Activated naive CD8-positive, alpha-beta T cell treated with anti-CD3 and anti-CD28 coated beads, Interleukin-2, amount 10 ng/mL, durations not matched to agents 7 days and 5 days (primary cell): ENCODE measurements around the gene ICAM1. TPM values are rescaled to one million over a fixed set of nuclear protein-coding genes. Genes with fewer than 3 reads are reported as not detected.
"Not testable (repeated sequence)": the region's sequence is repeated elsewhere in the genome, so short reads cannot be mapped to it uniquely, and the experiment has no call there.

Experiments used
- ATAC-seq: fragments of 150-1000 bp; cut with Tn5 transposase; one replicate; pipeline ENCODE4 v1.10.0; 2021; ENCODE audit warnings: low read depth, moderate library complexity
- POLR2A ChIA-PET: fragments of 350-600 bp; sonication (Branson Sonifier 250); formaldehyde crosslinking; loops from one replicate; lab custom pipeline; 2021; ENCODE audit warnings: antibody characterized with exemption; lab: Charles Lee
- DNase-seq: peaks from one replicate; pipeline ENCODE4 v3.0.0; 2021
- H3K27ac Mint-ChIP-seq: one replicate; pipeline ENCODE4 v1.8.0; 2022; ENCODE audit warnings: mild to moderate bottlenecking, mixed read lengths
- H3K27me3 Mint-ChIP-seq: one replicate; pipeline ENCODE4 v1.8.0; 2022; ENCODE audit warnings: mild to moderate bottlenecking, moderate library complexity, mixed read lengths
- H3K36me3 Mint-ChIP-seq: one replicate; pipeline ENCODE4 v1.8.0; 2021; ENCODE audit warnings: mild to moderate bottlenecking, mixed read lengths
- H3K4me1 Mint-ChIP-seq: one replicate; pipeline ENCODE4 v1.8.0; 2021; ENCODE audit warnings: mixed read lengths
- H3K4me3 Mint-ChIP-seq: one replicate; pipeline ENCODE4 v1.8.0; 2022; ENCODE audit warnings: mild to moderate bottlenecking, moderate library complexity, mixed read lengths
- H3K9me3 Mint-ChIP-seq: one replicate; pipeline ENCODE4 v1.8.0; 2021; ENCODE audit warnings: mixed read lengths
- total RNA-seq, 2 experiments: library from RNA; stranded (reverse); gene quantifications; one replicate each; pipeline ENCODE4 v1.2.3, GENCODE V29; 2021

The ICAM1 gene
- total RNA-seq, 2 experiments from 2014 or later = 9.5 to 11.7 TPM

- H3K27me3 Mint-ChIP-seq = no peaks in the 10 kb centered on the region
- POLR2A ChIA-PET = interaction anchor here (0.8 to 1.3 kb wide), 3 partner anchors 19 to 412 kb away, joined by 3 read pairs; partner anchors contain the start of genes DNMT1 and FBXL12
- no peaks in the 10 kb centered on the region for H3K9me3 Mint-ChIP-seq
- DNase-seq = peak; percentile 79
- H3K36me3 Mint-ChIP-seq = no peaks in the 10 kb centered on the region
- H3K4me3 Mint-ChIP-seq = peak within 1 kb of the TSS; percentile 87
- H3K27ac Mint-ChIP-seq = peak within 1 kb of the TSS; percentile 81
- peaks cover 18% of the 10 kb centered on the region for H3K4me1 Mint-ChIP-seq
- ATAC-seq = peak; percentile 67
Observed at GRCh38 chr19:10230861-10231611, 39.9 kb upstream of the ICAM1 start, which contains the start of gene S1PR2. TSS of gene S1PR2 (minus strand) at chr19:10231331. CDS start at chr19:10224905, 6,426 bp downstream.

GRCh38 chr19:10231612-10232228 is 39.2 kb upstream of the ICAM1 start:
- Mint-ChIP-seq H3K4me1 (peaks cover 24% of the 10 kb centered on the region), H3K9me3 (no peaks in the 10 kb centered on the region), H3K27me3 (no peaks in the 10 kb centered on the region), H3K4me3 (peak overlapping the region; percentile 74), H3K27ac (peak overlapping the region; percentile 81), H3K36me3 (no peaks in the 10 kb centered on the region)
- DNase-seq (no peak), ATAC-seq (no peak)
- POLR2A ChIA-PET = interaction anchor here (0.6 to 1.3 kb wide), 5 partner anchors 19 to 413 kb away, joined by 3 to 5 read pairs (median 3); partner anchors contain the start of genes DNMT1 and FBXL12

GRCh38 chr19:10233946-10234345 is 37.0 kb upstream of the ICAM1 start:
- POLR2A ChIA-PET = interaction anchor here (0.7 kb wide), 1 partner anchor 28 kb away, joined by 4 read pairs; no protein-coding TSS in a partner anchor
- no peaks in the 10 kb centered on the region for H3K9me3 Mint-ChIP-seq
- H3K4me1 Mint-ChIP-seq = peaks cover 28% of the 10 kb centered on the region

GRCh38 chr19:10235003-10235402 is 35.9 kb upstream of the ICAM1 start:
- Mint-ChIP-seq H3K9me3 (no peaks in the 10 kb centered on the region), H3K36me3 (no peaks in the 10 kb centered on the region), H3K27ac (peak overlapping the region; percentile 98), H3K4me1 (peaks cover 23% of the 10 kb centered on the region), H3K4me3 (no peak overlapping the region), H3K27me3 (peaks cover 2% of the 10 kb centered on the region)
- POLR2A ChIA-PET = interaction anchor here (1.3 to 1.4 kb wide), 2 partner anchors 11 to 28 kb away, joined by 3 to 4 read pairs; no protein-coding TSS in a partner anchor
- no peak for DNase-seq
- ATAC-seq = no peak

More at GRCh38 chr19:10233946-10234345, 37.0 kb upstream of the ICAM1 start:
- H3K27me3 Mint-ChIP-seq = peaks cover 2% of the 10 kb centered on the region
- no peak overlapping the region for H3K4me3 Mint-ChIP-seq
- no peak for DNase-seq
- no peak overlapping the region for H3K27ac Mint-ChIP-seq
- no peak for ATAC-seq
- no peaks in the 10 kb centered on the region for H3K36me3 Mint-ChIP-seq

GRCh38 chr19:10235409-10235808 is 35.5 kb upstream of the ICAM1 start:
- peak overlapping the region; percentile 92 for H3K4me3 Mint-ChIP-seq
- H3K9me3 Mint-ChIP-seq, H3K27me3 Mint-ChIP-seq, ATAC-seq, H3K36me3 Mint-ChIP-seq, DNase-seq: not testable (repeated sequence)
- H3K27ac Mint-ChIP-seq = peak overlapping the region; percentile 98
- POLR2A ChIA-PET = interaction anchor here (1.0 to 1.7 kb wide), 10 partner anchors 9 to 193 kb away, joined by 3 to 6 read pairs (median 4); partner anchors contain the start of gene DNMT1
- peaks cover 23% of the 10 kb centered on the region for H3K4me1 Mint-ChIP-seq

GRCh38 chr19:10237702-10238101 is 33.2 kb upstream of the ICAM1 start:
- no peaks in the 10 kb centered on the region for H3K9me3 Mint-ChIP-seq
- H3K27ac Mint-ChIP-seq = no peak overlapping the region
- POLR2A ChIA-PET = interaction anchor here (0.7 kb wide), 2 partner anchors 93 to 168 kb away, joined by 3 to 4 read pairs; no protein-coding TSS in a partner anchor
- peaks cover 18% of the 10 kb centered on the region for H3K4me1 Mint-ChIP-seq
- no peaks in the 10 kb centered on the region for H3K36me3 Mint-ChIP-seq
- peaks cover 2% of the 10 kb centered on the region for H3K27me3 Mint-ChIP-seq
- H3K4me3 Mint-ChIP-seq = no peak overlapping the region
- DNase-seq = no peak
- ATAC-seq = no peak

GRCh38 chr19:10238172-10238783 is 32.6 kb upstream of the ICAM1 start:
- H3K9me3 Mint-ChIP-seq = no peaks in the 10 kb centered on the region
- no peak overlapping the region for H3K4me3 Mint-ChIP-seq
- POLR2A ChIA-PET = interaction anchor here (1.0 kb wide), 1 partner anchor 12 kb away, joined by 3 read pairs; no protein-coding TSS in a partner anchor
- H3K4me1 Mint-ChIP-seq = peaks cover 18% of the 10 kb centered on the region
- H3K27me3 Mint-ChIP-seq = peaks cover 2% of the 10 kb centered on the region
- H3K27ac Mint-ChIP-seq = no peak overlapping the region
- H3K36me3 Mint-ChIP-seq = no peaks in the 10 kb centered on the region
- ATAC-seq = no peak
- DNase-seq = no peak

GRCh38 chr19:10241826-10242449 is 29.0 kb upstream of the ICAM1 start:
- ATAC-seq, H3K9me3 Mint-ChIP-seq, H3K27ac Mint-ChIP-seq, H3K4me1 Mint-ChIP-seq, H3K36me3 Mint-ChIP-seq, H3K4me3 Mint-ChIP-seq, H3K27me3 Mint-ChIP-seq, DNase-seq: not testable (repeated sequence)
- POLR2A ChIA-PET = interaction anchor here (0.6 kb wide), 1 partner anchor 121 kb away, joined by 4 read pairs; no protein-coding TSS in a partner anchor

GRCh38 chr19:10243606-10244005 is 27.3 kb upstream of the ICAM1 start:
- Mint-ChIP-seq H3K9me3 (no peaks in the 10 kb centered on the region), H3K4me3 (no peak overlapping the region), H3K4me1 (no peaks in the 10 kb centered on the region), H3K36me3 (no peaks in the 10 kb centered on the region), H3K27me3 (no peaks in the 10 kb centered on the region), H3K27ac (no peak overlapping the region)
- ATAC-seq (no peak), DNase-seq (no peak)
- POLR2A ChIA-PET = no interaction called here

GRCh38 chr19:10245189-10245939 is 25.6 kb upstream of the ICAM1 start:
- Mint-ChIP-seq H3K36me3 (no peaks in the 10 kb centered on the region), H3K4me3 (no peak overlapping the region), H3K4me1 (peaks cover 3% of the 10 kb centered on the region), H3K27me3 (no peaks in the 10 kb centered on the region), H3K9me3 (no peaks in the 10 kb centered on the region), H3K27ac (no peak overlapping the region)
- POLR2A ChIA-PET = interaction anchor here (1.3 kb wide), 1 partner anchor 10 kb away, joined by 3 read pairs; no protein-coding TSS in a partner anchor
- DNase-seq = no peak
- no peak for ATAC-seq

- no peak for DNase-seq
- H3K4me1 Mint-ChIP-seq = peaks cover 5% of the 10 kb centered on the region
- no peaks in the 10 kb centered on the region for H3K27me3 Mint-ChIP-seq
- H3K36me3 Mint-ChIP-seq = no peaks in the 10 kb centered on the region
- POLR2A ChIA-PET = interaction anchor here (1.3 kb wide), 1 partner anchor 11 kb away, joined by 3 read pairs; no protein-coding TSS in a partner anchor
- no peak overlapping the region for H3K27ac Mint-ChIP-seq
- no peak for ATAC-seq
- H3K9me3 Mint-ChIP-seq = no peaks in the 10 kb centered on the region
- no peak overlapping the region for H3K4me3 Mint-ChIP-seq
Observed at GRCh38 chr19:10246511-10246910, 24.4 kb upstream of the ICAM1 start.
